ENCODE results near the gene CDC42BPB. TPM values are rescaled to one million over a fixed set of nuclear protein-coding genes. Genes with fewer than 3 reads are reported as not detected.

Gene CDC42BPB
- total RNA-seq, 1 experiment from 2014 or later = 82.7 TPM

- CTCF ChIA-PET = no interaction called here
- DNase-seq (ENCODE audit: unreplicated experiment) = no peak
- no peak for TF ChIP-seq CTCF (IDR thresholded peaks at IDR 0.05; ENCODE audit: unreplicated experiment)
- Mint-ChIP-seq H3K9me3 (ENCODE audit: unreplicated experiment) (no peaks in the 10 kb centered on the region), H3K27ac (ENCODE audit: low read depth, unreplicated experiment) (no peak overlapping the region), H3K4me1 (ENCODE audit: insufficient read depth, unreplicated experiment) (peaks cover 12% of the 10 kb centered on the region), H3K27me3 (ENCODE audit: insufficient read depth, unreplicated experiment) (no peaks in the 10 kb centered on the region), H3K36me3 (ENCODE audit: insufficient read depth, unreplicated experiment) (peaks cover 21% of the 10 kb centered on the region), H3K4me3 (ENCODE audit: unreplicated experiment) (no peak overlapping the region)
- intact Hi-C loops (cut with micrococcal nuclease) = no loop called here
- POLR2A ChIA-PET = no interaction called here
- BruUV-seq (replicated peaks) = no TSS peak
Observed at GRCh38 chr14:102930138-102930752, 127.1 kb downstream of the CDC42BPB start.

- Mint-ChIP-seq H3K27ac (ENCODE audit: low read depth, unreplicated experiment) (no peak overlapping the region), H3K9me3 (ENCODE audit: unreplicated experiment) (no peaks in the 10 kb centered on the region), H3K27me3 (ENCODE audit: insufficient read depth, unreplicated experiment) (no peaks in the 10 kb centered on the region), H3K4me3 (ENCODE audit: unreplicated experiment) (no peak overlapping the region), H3K36me3 (ENCODE audit: insufficient read depth, unreplicated experiment) (peaks cover 13% of the 10 kb centered on the region), H3K4me1 (ENCODE audit: insufficient read depth, unreplicated experiment) (peaks cover 12% of the 10 kb centered on the region)
- ChIA-PET POLR2A (no interaction called here), CTCF (no interaction called here)
- intact Hi-C loops (cut with micrococcal nuclease) = no loop called here
- DNase-seq (ENCODE audit: unreplicated experiment) = no peak
- no TSS peak for BruUV-seq (replicated peaks)
- no peak for TF ChIP-seq CTCF (IDR thresholded peaks at IDR 0.05; ENCODE audit: unreplicated experiment)
Observed at GRCh38 chr14:102929241-102930137, 127.9 kb downstream of the CDC42BPB start.

GRCh38 chr14:102928412-102929240, 128.7 kb downstream of the CDC42BPB start:
- no peaks in the 10 kb centered on the region for H3K27me3 Mint-ChIP-seq (ENCODE audit: insufficient read depth, unreplicated experiment)
- BruUV-seq (replicated peaks) = no TSS peak
- DNase-seq (ENCODE audit: unreplicated experiment) = no peak
- H3K27ac Mint-ChIP-seq (ENCODE audit: low read depth, unreplicated experiment) = no peak overlapping the region
- intact Hi-C loops (cut with micrococcal nuclease) = no loop called here
- ChIA-PET CTCF (no interaction called here), POLR2A (no interaction called here)
- H3K36me3 Mint-ChIP-seq (ENCODE audit: insufficient read depth, unreplicated experiment) = peaks cover 6% of the 10 kb centered on the region
- no peaks in the 10 kb centered on the region for H3K9me3 Mint-ChIP-seq (ENCODE audit: unreplicated experiment)
- peaks cover 12% of the 10 kb centered on the region for H3K4me1 Mint-ChIP-seq (ENCODE audit: insufficient read depth, unreplicated experiment)
- TF ChIP-seq CTCF (IDR thresholded peaks at IDR 0.05; ENCODE audit: unreplicated experiment) = no peak
- no peak overlapping the region for H3K4me3 Mint-ChIP-seq (ENCODE audit: unreplicated experiment)

GRCh38 chr14:102927878-102928411, 129.4 kb downstream of the CDC42BPB start:
- H3K36me3 Mint-ChIP-seq (ENCODE audit: insufficient read depth, unreplicated experiment) = peaks cover 6% of the 10 kb centered on the region
- POLR2A ChIA-PET = interaction anchor here (0.6 to 1.0 kb wide), 3 partner anchors 12 to 259 kb away, joined by 3 to 4 read pairs (median 3); no protein-coding TSS in a partner anchor
- intact Hi-C loops (cut with micrococcal nuclease) = no loop called here
- no peaks in the 10 kb centered on the region for H3K27me3 Mint-ChIP-seq (ENCODE audit: insufficient read depth, unreplicated experiment)
- H3K4me3 Mint-ChIP-seq (ENCODE audit: unreplicated experiment) = no peak overlapping the region
- CTCF ChIA-PET = no interaction called here
- peaks cover 12% of the 10 kb centered on the region for H3K4me1 Mint-ChIP-seq (ENCODE audit: insufficient read depth, unreplicated experiment)
- H3K9me3 Mint-ChIP-seq (ENCODE audit: unreplicated experiment) = no peaks in the 10 kb centered on the region
- BruUV-seq (replicated peaks) = no TSS peak
- TF ChIP-seq CTCF (IDR thresholded peaks at IDR 0.05; ENCODE audit: unreplicated experiment) = no peak
- no peak overlapping the region for H3K27ac Mint-ChIP-seq (ENCODE audit: low read depth, unreplicated experiment)
- DNase-seq (ENCODE audit: unreplicated experiment) = no peak

Data from MCF 10A (cell line).